Suprapubic skin (tissue), 4 donors: Measurements from ENCODE around the gene CRHR2. TPM values are rescaled to one million over a fixed set of nuclear protein-coding genes. Genes with fewer than 3 reads are reported as not detected.

Source experiments
- DNase-seq, 2 donors: peaks; one replicate each; pipeline ENCODE4 v3.0.0-alpha.2; 2019; ENCODE audit warnings: low spot score in 2 of 2
- H3K27ac ChIP-seq: fragments of 200-600 bp; sonication (generic); one replicate; pipeline ENCODE4 v1.5.1; 2019
- H3K27me3 ChIP-seq: fragments of 200-600 bp; sonication (generic); one replicate; pipeline ENCODE4 v1.5.1; 2019
- H3K36me3 ChIP-seq: fragments of 200-600 bp; sonication (generic); one replicate; pipeline ENCODE4 v1.5.1; 2019
- H3K4me1 ChIP-seq: fragments of 200-600 bp; sonication (generic); one replicate; pipeline ENCODE4 v1.5.1; 2019
- H3K4me3 ChIP-seq: fragments of 200-600 bp; sonication (generic); one replicate; pipeline ENCODE4 v1.5.1; 2019; ENCODE audit warnings: mild to moderate bottlenecking
- H3K9me3 ChIP-seq: fragments of 200-600 bp; sonication (generic); one replicate; pipeline ENCODE4 v1.5.1; 2019
- CTCF ChIP-seq, 2 donors: fragments of 200-600 bp in 1 of 2; fragments of 450-650 bp in 1 of 2; sonication (generic) in 1 of 2; IDR thresholded peaks; one replicate each; pipeline ENCODE4 v1.5.1; 2016 to 2019; ENCODE audit warnings: antibody characterized with exemption in 2 of 2, mild to moderate bottlenecking in 1 of 2, moderate library complexity in 1 of 2
- EP300 ChIP-seq: sonication (generic); formaldehyde crosslinking; IDR thresholded peaks from one replicate; pipeline ENCODE4 v1.6.1; 2017; ENCODE audit warnings: antibody characterized with exemption
- POLR2A ChIP-seq, 2 donors: fragments of 450-650 bp; IDR thresholded peaks; one replicate each; pipeline ENCODE4 v1.6.1; 2017; ENCODE audit warnings: antibody characterized with exemption in 2 of 2, mild to moderate bottlenecking in 2 of 2, moderate library complexity in 2 of 2
- POLR2AphosphoS5 ChIP-seq, 3 donors: sonication (generic); formaldehyde crosslinking; IDR thresholded peaks; one replicate each; pipeline ENCODE4 v1.6.1; 2017; ENCODE audit warnings: antibody characterized with exemption in 3 of 3
- WGBS: methylation state at CpG from one replicate; pipeline ENCODE4 v1.1.5; 2018; 5-methylcytosine and 5-hydroxymethylcytosine counted together
- total RNA-seq, 4 donors: library from RNA; depleted of rRNA; stranded (reverse); fragments of >200 nt; gene quantifications; one replicate each; pipeline ENCODE4 v1.1.0, GENCODE V29; 2016

Gene CRHR2
- total RNA-seq, 4 donors from 2014 or later, result 0.55 TPM; not detected in 3

- no peaks in the 10 kb centered on the region for H3K4me1 ChIP-seq
- peak; percentile 38 to 74 for DNase-seq
- 86% methylated on average over 8 of the region's 21 CpGs for WGBS
- H3K27ac ChIP-seq, result no peak overlapping the region
- no peaks in the 10 kb centered on the region for H3K9me3 ChIP-seq
- no peaks in the 10 kb centered on the region for H3K36me3 ChIP-seq
- TF ChIP-seq POLR2A (IDR thresholded peaks at IDR 0.05) (no peak), EP300 (no peak)
- H3K4me3 ChIP-seq, result no peak overlapping the region
- H3K27me3 ChIP-seq, result peaks cover 2% of the 10 kb centered on the region
These were observed 26.0 kb downstream of the CRHR2 start for GRCh38 chr7:30656006-30656957.

GRCh38 chr7:30655096-30655970, 26.9 kb downstream of the CRHR2 start:
- Histone ChIP-seq H3K36me3 (no peaks in the 10 kb centered on the region), H3K9me3 (no peaks in the 10 kb centered on the region), H3K4me3 (no peak overlapping the region), H3K27ac (no peak overlapping the region), H3K4me1 (no peaks in the 10 kb centered on the region), H3K27me3 (no peaks in the 10 kb centered on the region)
- WGBS, result 92% methylated on average over 13 of the region's 22 CpGs
- peak in 1 of 2 donors; percentile 55 for DNase-seq
- TF ChIP-seq POLR2AphosphoS5 (IDR thresholded peaks at IDR 0.05) (no peak), POLR2A (IDR thresholded peaks at IDR 0.05) (no peak), EP300 (no peak), CTCF (IDR thresholded peaks at IDR 0.05) (no peak)

DNA sequence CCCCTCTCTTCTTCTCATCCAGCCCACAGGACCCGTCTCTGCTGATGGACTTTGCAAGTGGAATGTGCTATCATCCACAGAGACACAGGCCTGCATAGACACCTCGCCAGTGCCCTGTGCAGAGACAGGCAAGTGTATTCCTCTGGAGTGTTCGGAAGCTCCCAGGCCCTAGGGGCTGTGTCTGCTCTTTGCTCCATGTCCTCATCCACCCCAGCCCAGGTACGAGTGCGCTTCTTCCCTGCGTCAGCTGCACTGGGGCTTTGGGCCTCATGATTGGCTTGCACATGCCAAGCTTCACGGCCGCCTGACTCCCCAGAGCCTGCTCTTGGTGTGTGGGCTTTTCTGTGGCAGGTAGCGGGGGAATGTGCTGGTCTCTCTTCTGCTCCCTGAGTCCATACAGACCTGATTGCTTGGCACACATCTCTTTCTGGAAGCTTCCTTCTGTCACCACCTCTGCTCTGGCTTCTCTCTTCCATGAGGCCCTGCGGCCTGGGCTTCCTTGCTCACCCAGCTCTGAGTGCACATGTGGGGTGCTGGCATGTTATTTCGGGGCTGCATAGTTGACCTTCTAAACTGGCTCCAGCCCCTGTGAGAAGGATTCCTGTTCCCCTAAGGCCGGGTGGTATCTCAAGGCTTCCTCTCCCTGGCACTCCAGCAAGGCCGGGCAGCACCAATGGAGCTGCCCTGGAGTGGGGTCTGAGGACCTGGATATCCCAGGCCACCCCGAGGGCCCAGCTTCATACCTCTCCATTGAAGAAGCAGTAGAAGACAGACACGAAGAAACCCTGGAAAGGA, 27.8 kb downstream of the CRHR2 start:
- H3K27me3 ChIP-seq, result no peaks in the 10 kb centered on the region
- DNase-seq, result peak in 1 of 2 donors; percentile 63
- H3K4me3 ChIP-seq, result no peak overlapping the region
- TF ChIP-seq EP300, result no peak
- TF ChIP-seq CTCF (IDR thresholded peaks at IDR 0.05), result no peak
- TF ChIP-seq POLR2A (IDR thresholded peaks at IDR 0.05), result no peak
- TF ChIP-seq POLR2AphosphoS5 (IDR thresholded peaks at IDR 0.05), result no peak
- H3K36me3 ChIP-seq, result no peaks in the 10 kb centered on the region
- H3K4me1 ChIP-seq, result no peaks in the 10 kb centered on the region
- H3K9me3 ChIP-seq, result no peaks in the 10 kb centered on the region
- 95% methylated on average over 15 of the region's 15 CpGs for WGBS
- no peak overlapping the region for H3K27ac ChIP-seq

- TF ChIP-seq POLR2A (IDR thresholded peaks at IDR 0.05) (no peak), CTCF (IDR thresholded peaks at IDR 0.05) (no peak), EP300 (no peak), POLR2AphosphoS5 (IDR thresholded peaks at IDR 0.05) (no peak)
- Histone ChIP-seq H3K9me3 (no peaks in the 10 kb centered on the region), H3K4me1 (no peaks in the 10 kb centered on the region), H3K4me3 (no peak overlapping the region), H3K27me3 (no peaks in the 10 kb centered on the region), H3K36me3 (no peaks in the 10 kb centered on the region), H3K27ac (no peak overlapping the region)
- 90% methylated on average over 17 of the region's 19 CpGs for WGBS
- DNase-seq, result peak in 1 of 2 donors; percentile 73
These were observed 29.3 kb downstream of the CRHR2 start for GRCh38 chr7:30652698-30653641.
